ENCODE results near the gene SET. TPM values are rescaled to one million over a fixed set of nuclear protein-coding genes. Genes with fewer than 3 reads are reported as not detected.

SET gene
- total RNA-seq, 6 donors from 2014 or later, result 73.3 to 222 (median 177) TPM

DNA sequence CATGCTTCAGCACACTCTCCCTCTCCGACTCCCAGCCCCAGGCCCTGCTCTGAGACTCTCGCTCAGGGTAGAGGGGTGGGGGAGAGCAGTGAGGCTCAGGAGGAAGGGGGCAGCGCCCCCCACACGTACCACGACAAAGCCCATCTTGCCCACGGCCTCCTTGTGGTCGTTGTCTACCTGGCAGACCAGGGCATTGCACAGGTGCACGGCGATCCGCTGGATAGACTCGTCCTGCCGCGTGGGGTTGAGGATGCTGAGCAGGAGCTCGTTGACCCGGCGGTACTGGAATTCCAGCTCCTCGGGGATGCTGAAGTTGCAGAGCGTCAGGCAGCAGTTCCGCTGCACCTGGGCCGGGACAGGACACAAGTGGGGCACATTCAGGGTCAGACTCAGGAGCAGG, 53.4 kb downstream of the SET start:
- 83 to 89% methylated on average over 8 to 20 of the region's 20 CpGs for WGBS, 2 donors
- no peak for TF ChIP-seq POLR2A (IDR thresholded peaks at IDR 0.05)
- no peak for TF ChIP-seq EP300 (IDR thresholded peaks at IDR 0.05)
- TF ChIP-seq, protein P1, sequence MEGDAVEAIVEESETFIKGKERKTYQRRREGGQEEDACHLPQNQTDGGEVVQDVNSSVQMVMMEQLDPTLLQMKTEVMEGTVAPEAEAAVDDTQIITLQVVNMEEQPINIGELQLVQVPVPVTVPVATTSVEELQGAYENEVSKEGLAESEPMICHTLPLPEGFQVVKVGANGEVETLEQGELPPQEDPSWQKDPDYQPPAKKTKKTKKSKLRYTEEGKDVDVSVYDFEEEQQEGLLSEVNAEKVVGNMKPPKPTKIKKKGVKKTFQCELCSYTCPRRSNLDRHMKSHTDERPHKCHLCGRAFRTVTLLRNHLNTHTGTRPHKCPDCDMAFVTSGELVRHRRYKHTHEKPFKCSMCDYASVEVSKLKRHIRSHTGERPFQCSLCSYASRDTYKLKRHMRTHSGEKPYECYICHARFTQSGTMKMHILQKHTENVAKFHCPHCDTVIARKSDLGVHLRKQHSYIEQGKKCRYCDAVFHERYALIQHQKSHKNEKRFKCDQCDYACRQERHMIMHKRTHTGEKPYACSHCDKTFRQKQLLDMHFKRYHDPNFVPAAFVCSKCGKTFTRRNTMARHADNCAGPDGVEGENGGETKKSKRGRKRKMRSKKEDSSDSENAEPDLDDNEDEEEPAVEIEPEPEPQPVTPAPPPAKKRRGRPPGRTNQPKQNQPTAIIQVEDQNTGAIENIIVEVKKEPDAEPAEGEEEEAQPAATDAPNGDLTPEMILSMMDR (IDR thresholded peaks at IDR 0.05), result no peak
- no peak for TF ChIP-seq POLR2AphosphoS5 (IDR thresholded peaks at IDR 0.05)
- no peaks in the 10 kb centered on the region for H3K9me3 ChIP-seq
- no peak overlapping the region for H3K27ac ChIP-seq
- ATAC-seq (ENCODE audit: low FRiP score in 2 of 2), result peak in 1 of 2 donors; percentile 32
- no peak for DNase-seq
- H3K4me1 ChIP-seq, result no peaks in the 10 kb centered on the region
- peaks cover 0 to 58% (median 25%) of the 10 kb centered on the region in 4 donors for H3K36me3 ChIP-seq
- H3K27me3 ChIP-seq, result no peaks in the 10 kb centered on the region
- no peak overlapping the region for H3K4me3 ChIP-seq

DNA sequence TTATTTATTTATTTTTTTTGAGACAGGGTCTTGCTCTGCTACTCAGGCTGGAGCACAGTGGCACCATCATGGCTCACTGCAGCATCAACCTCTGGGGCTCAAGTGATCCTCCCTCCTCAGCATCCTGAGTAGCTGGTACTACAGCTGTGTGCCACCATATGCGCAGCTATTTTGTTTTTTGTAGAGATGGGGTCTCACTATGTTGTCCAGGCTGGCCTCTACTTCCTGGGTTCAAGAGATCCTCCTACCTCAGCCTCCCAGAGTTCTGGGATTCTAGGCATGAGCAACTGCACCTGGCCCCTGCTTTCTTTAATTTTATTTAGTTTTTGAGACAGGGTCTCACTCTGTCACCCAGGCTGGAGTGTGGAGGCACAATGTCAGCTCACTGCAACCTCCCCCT, 54.4 kb downstream of the SET start:
- no peak overlapping the region for H3K4me3 ChIP-seq
- no peak for TF ChIP-seq EP300 (IDR thresholded peaks at IDR 0.05)
- TF ChIP-seq, protein P1 (IDR thresholded peaks at IDR 0.05), result no peak
- H3K9me3 ChIP-seq, result no peaks in the 10 kb centered on the region
- no peaks in the 10 kb centered on the region for H3K27me3 ChIP-seq
- H3K27ac ChIP-seq, result no peak overlapping the region
- no peaks in the 10 kb centered on the region for H3K4me1 ChIP-seq
- H3K36me3 ChIP-seq, result peaks cover 0 to 62% (median 28%) of the 10 kb centered on the region in 4 donors
- no peak for DNase-seq
- no peak for ATAC-seq (ENCODE audit: low FRiP score in 2 of 2)
- 89 to 93% methylated on average over 1 of the region's 1 CpG for WGBS, 2 donors

Small RNA genes lying within 50 kb of the gene (small RNA-seq; reads per million reads assigned to genes)
- gene RF00017, result 0 reads per million in 4 donors
- gene RN7SL560P, result 0 reads per million in 4 donors

Other genes with a start within 250 kb of the SET start
- 10 to 100 TPM; 12.2 to 50.3 (median 22.5) TPM for gene ODF2, start 233.2 kb upstream of the SET start, total RNA-seq
- gene GLE1, start 184.5 kb upstream of the SET start, total RNA-seq, result 10 to 100 TPM; 19.0 to 36.7 (median 24.5) TPM
- 100 to 1,000 TPM; 254 to 547 (median 401) TPM for gene SPTAN1, start 136.6 kb upstream of the SET start, total RNA-seq
- 100 to 1,000 TPM in 1 of 6 donors, 10 to 100 TPM in 5; 47.8 to 105 (median 76.8) TPM for gene DYNC2I2, start 32.4 kb upstream of the SET start, total RNA-seq
- 10 to 100 TPM in 4 of 6 donors, 1 to 10 TPM in 2; 4.8 to 38.8 (median 14.0) TPM for gene PKN3, start 13.3 kb downstream of the SET start, total RNA-seq
- 10 to 100 TPM; 21.7 to 70.1 (median 50.6) TPM for gene ZDHHC12, start 34.9 kb downstream of the SET start, total RNA-seq
- gene ZER1, start 82.7 kb downstream of the SET start, total RNA-seq, result 10 to 100 TPM; 30.9 to 55.5 (median 44.0) TPM
- gene TBC1D13, start 98.0 kb downstream of the SET start, total RNA-seq, result 10 to 100 TPM; 14.7 to 27.0 (median 19.2) TPM
- gene ENDOG, start 129.3 kb downstream of the SET start, total RNA-seq, result 10 to 100 TPM; 20.6 to 70.2 (median 28.8) TPM
- gene SPOUT1, start 140.6 kb downstream of the SET start, total RNA-seq, result 100 to 1,000 TPM in 1 of 6 donors, 10 to 100 TPM in 5; 10.5 to 108 (median 41.7) TPM
- 10 to 100 TPM in 1 of 6 donors, 1 to 10 TPM in 5; 3.9 to 10.5 (median 5.4) TPM for gene KYAT1, start 192.7 kb downstream of the SET start, total RNA-seq
- gene LRRC8A, start 192.9 kb downstream of the SET start, total RNA-seq, result 100 to 1,000 TPM in 2 of 6 donors, 10 to 100 TPM in 4; 49.0 to 132 (median 67.0) TPM
- gene PHYHD1, start 231.8 kb downstream of the SET start, total RNA-seq, result 100 to 1,000 TPM in 1 of 6 donors, 10 to 100 TPM in 5; 27.6 to 286 (median 57.7) TPM